ENCODE measurements around the gene MAL.

GRCh38 chr2:95046371-95047112, 21.0 kb downstream of the MAL start:
- TF ChIP-seq CTCF (IDR thresholded peaks at IDR 0.05) (no peak), POLR2A (IDR thresholded peaks at IDR 0.05) (no peak)

All from prostate gland (tissue), 2 donors.